Astrocyte (in vitro differentiated cells and primary cell): Measurements from ENCODE around the gene FAM131A. TPM values are rescaled to one million over a fixed set of nuclear protein-coding genes. Genes with fewer than 3 reads are reported as not detected.

Experiments
- DNase-seq: peaks from one replicate; pipeline ENCODE4 v3.0.0-alpha.2; 2010; ENCODE audit warnings: low read depth
- FAIRE-seq: peaks from 2 replicates; lab custom pipeline; 2011; peaks lifted over from hg19 to GRCh38; lab: Jason Lieb, UNC
- H2AFZ ChIP-seq: 2 replicates; pipeline ENCODE4 v1.6.0; 2012; ENCODE audit warnings: low read depth, low read length, inconsistent platforms
- H3K27ac ChIP-seq: 2 replicates; pipeline ENCODE4 v1.5.1; 2011; ENCODE audit warnings: low read depth, low read length, inconsistent platforms
- H3K27me3 ChIP-seq: 2 replicates; pipeline ENCODE4 v1.6.0; 2011; ENCODE audit warnings: low read length, inconsistent platforms; ENCODE audit not compliant: insufficient read depth
- H3K36me3 ChIP-seq: 2 replicates; pipeline ENCODE4 v1.5.1; 2011; ENCODE audit warnings: low read length, inconsistent platforms; ENCODE audit not compliant: insufficient read depth
- H3K4me1 ChIP-seq: 2 replicates; pipeline ENCODE4 v1.5.1; 2011; ENCODE audit warnings: low read length, inconsistent platforms; ENCODE audit not compliant: insufficient read depth
- H3K4me2 ChIP-seq: 2 replicates; pipeline ENCODE4 v1.6.0; 2012; ENCODE audit warnings: low read length, inconsistent platforms
- H3K4me3 ChIP-seq: 2 replicates; pipeline ENCODE4 v1.5.1; 2011; ENCODE audit warnings: low read depth, mild to moderate bottlenecking, low read length, inconsistent platforms; ENCODE audit not compliant: insufficient read depth
- H3K79me2 ChIP-seq: 2 replicates; pipeline ENCODE4 v1.6.0; 2012; ENCODE audit warnings: mild to moderate bottlenecking, low read length, inconsistent platforms; ENCODE audit not compliant: insufficient read depth
- H3K9ac ChIP-seq: 2 replicates; pipeline ENCODE4 v1.6.0; 2012; ENCODE audit warnings: mild to moderate bottlenecking, low read length, inconsistent platforms
- H3K9me3 ChIP-seq: 2 replicates; pipeline ENCODE4 v1.5.1; 2012; ENCODE audit warnings: low read depth, mild to moderate bottlenecking, low read length, inconsistent platforms; ENCODE audit not compliant: insufficient read depth
- H4K20me1 ChIP-seq: 2 replicates; pipeline ENCODE4 v1.6.0; 2012; ENCODE audit warnings: low read length, inconsistent platforms; ENCODE audit not compliant: insufficient read depth
- H3K27ac Mint-ChIP-seq: one replicate; pipeline ENCODE4 v1.8.0; 2021; ENCODE audit warnings: mild to moderate bottlenecking, mixed read lengths; ENCODE audit not compliant: unreplicated experiment
- H3K27me3 Mint-ChIP-seq: one replicate; pipeline ENCODE4 v1.8.0; 2021; ENCODE audit warnings: low read depth, mixed read lengths; ENCODE audit not compliant: unreplicated experiment
- H3K36me3 Mint-ChIP-seq: one replicate; pipeline ENCODE4 v1.8.0; 2021; ENCODE audit warnings: low read depth, mixed read lengths; ENCODE audit not compliant: unreplicated experiment
- H3K4me1 Mint-ChIP-seq: one replicate; pipeline ENCODE4 v1.8.0; 2021; ENCODE audit warnings: low read depth, mixed read lengths; ENCODE audit not compliant: unreplicated experiment
- H3K4me3 Mint-ChIP-seq: one replicate; pipeline ENCODE4 v1.8.0; 2021; ENCODE audit warnings: mild to moderate bottlenecking, moderate library complexity, mixed read lengths; ENCODE audit not compliant: unreplicated experiment
- H3K9me3 Mint-ChIP-seq: one replicate; pipeline ENCODE4 v1.8.0; 2021; ENCODE audit warnings: mild to moderate bottlenecking, mixed read lengths; ENCODE audit not compliant: unreplicated experiment
- EZH2 ChIP-seq: IDR thresholded peaks from 2 replicates; pipeline ENCODE4 v1.6.1; 2012; ENCODE audit warnings: mild to moderate bottlenecking, low read length, inconsistent platforms; ENCODE audit not compliant: insufficient read depth
- total RNA-seq: library from RNA; stranded (reverse); gene quantifications from 2 replicates; pipeline ENCODE4 v1.2.1, GENCODE V29; 2021
- TF ChIP-seq, protein P1 (sequence below): IDR thresholded peaks from 2 replicates; pipeline ENCODE4 v1.5.1; 2011; ENCODE audit warnings: low read depth, mild to moderate bottlenecking, inconsistent platforms, low read length, moderate library complexity; ENCODE audit not compliant: insufficient read depth

The FAM131A gene
- total RNA-seq, 1 donor from 2014 or later: 12.2 TPM

- Histone ChIP-seq H3K4me2 (no peak overlapping the region), H2AFZ (no peak overlapping the region), H3K79me2 (no peaks in the 10 kb centered on the region), H3K36me3 (no peaks in the 10 kb centered on the region), H3K27ac (no peak overlapping the region), H3K4me1 (peaks cover 5% of the 10 kb centered on the region), H3K27me3 (peaks cover 28% of the 10 kb centered on the region), H3K4me3 (no peak overlapping the region), H3K9ac (no peak overlapping the region), H3K9me3 (no peaks in the 10 kb centered on the region), H4K20me1 (no peaks in the 10 kb centered on the region)
- no peak overlapping the region for H3K27ac Mint-ChIP-seq
- no peak for TF ChIP-seq EZH2
- TF ChIP-seq, protein P1, sequence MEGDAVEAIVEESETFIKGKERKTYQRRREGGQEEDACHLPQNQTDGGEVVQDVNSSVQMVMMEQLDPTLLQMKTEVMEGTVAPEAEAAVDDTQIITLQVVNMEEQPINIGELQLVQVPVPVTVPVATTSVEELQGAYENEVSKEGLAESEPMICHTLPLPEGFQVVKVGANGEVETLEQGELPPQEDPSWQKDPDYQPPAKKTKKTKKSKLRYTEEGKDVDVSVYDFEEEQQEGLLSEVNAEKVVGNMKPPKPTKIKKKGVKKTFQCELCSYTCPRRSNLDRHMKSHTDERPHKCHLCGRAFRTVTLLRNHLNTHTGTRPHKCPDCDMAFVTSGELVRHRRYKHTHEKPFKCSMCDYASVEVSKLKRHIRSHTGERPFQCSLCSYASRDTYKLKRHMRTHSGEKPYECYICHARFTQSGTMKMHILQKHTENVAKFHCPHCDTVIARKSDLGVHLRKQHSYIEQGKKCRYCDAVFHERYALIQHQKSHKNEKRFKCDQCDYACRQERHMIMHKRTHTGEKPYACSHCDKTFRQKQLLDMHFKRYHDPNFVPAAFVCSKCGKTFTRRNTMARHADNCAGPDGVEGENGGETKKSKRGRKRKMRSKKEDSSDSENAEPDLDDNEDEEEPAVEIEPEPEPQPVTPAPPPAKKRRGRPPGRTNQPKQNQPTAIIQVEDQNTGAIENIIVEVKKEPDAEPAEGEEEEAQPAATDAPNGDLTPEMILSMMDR: no peak
- peaks cover 49% of the 10 kb centered on the region for H3K27me3 Mint-ChIP-seq
- DNase-seq (no peak), FAIRE-seq (no peak)
- no peaks in the 10 kb centered on the region for H3K9me3 Mint-ChIP-seq
- peaks cover under 1% of the 10 kb centered on the region for H3K4me1 Mint-ChIP-seq
- no peak overlapping the region for H3K4me3 Mint-ChIP-seq
- peaks cover 2% of the 10 kb centered on the region for H3K36me3 Mint-ChIP-seq
Measured at GRCh38 chr3:184384342-184384741, 46.9 kb downstream of the FAM131A start.

- FAIRE-seq: no peak
- no peak overlapping the region for H3K27ac ChIP-seq
- TF ChIP-seq EZH2: no peak
- TF ChIP-seq, protein P1: no peak
- H3K4me1 ChIP-seq: peaks cover 5% of the 10 kb centered on the region
- Mint-ChIP-seq H3K27me3 (peaks cover 53% of the 10 kb centered on the region), H3K9me3 (no peaks in the 10 kb centered on the region), H3K36me3 (peaks cover 2% of the 10 kb centered on the region), H3K4me1 (no peaks in the 10 kb centered on the region), H3K27ac (no peak overlapping the region), H3K4me3 (no peak overlapping the region)
- no peaks in the 10 kb centered on the region for H3K36me3 ChIP-seq
- no peak overlapping the region for H3K4me3 ChIP-seq
- H4K20me1 ChIP-seq: no peaks in the 10 kb centered on the region
- H3K27me3 ChIP-seq: peaks cover 26% of the 10 kb centered on the region
- no peak overlapping the region for H2AFZ ChIP-seq
- no peak for DNase-seq
- H3K9ac ChIP-seq: no peak overlapping the region
- no peaks in the 10 kb centered on the region for H3K79me2 ChIP-seq
- no peak overlapping the region for H3K4me2 ChIP-seq
- no peaks in the 10 kb centered on the region for H3K9me3 ChIP-seq
Measured at GRCh38 chr3:184384856-184385422, 47.5 kb downstream of the FAM131A start.

- H3K36me3 ChIP-seq: no peaks in the 10 kb centered on the region
- DNase-seq (no peak), FAIRE-seq (no peak)
- H3K27ac ChIP-seq: no peak overlapping the region
- H3K4me2 ChIP-seq: no peak overlapping the region
- Mint-ChIP-seq H3K36me3 (peaks cover 5% of the 10 kb centered on the region), H3K4me3 (no peak overlapping the region), H3K27me3 (peaks cover 61% of the 10 kb centered on the region), H3K27ac (no peak overlapping the region), H3K4me1 (no peaks in the 10 kb centered on the region), H3K9me3 (no peaks in the 10 kb centered on the region)
- no peaks in the 10 kb centered on the region for H3K4me1 ChIP-seq
- peaks cover 27% of the 10 kb centered on the region for H3K27me3 ChIP-seq
- no peaks in the 10 kb centered on the region for H3K9me3 ChIP-seq
- H3K9ac ChIP-seq: no peak overlapping the region
- H3K79me2 ChIP-seq: no peaks in the 10 kb centered on the region
- H2AFZ ChIP-seq: no peak overlapping the region
- no peak for TF ChIP-seq EZH2
- TF ChIP-seq, protein P1: no peak
- H4K20me1 ChIP-seq: no peaks in the 10 kb centered on the region
- H3K4me3 ChIP-seq: no peak overlapping the region
Measured at GRCh38 chr3:184386047-184386806, 48.8 kb downstream of the FAM131A start.
